B cell (primary cell): ENCODE results near the gene KDM4F. TPM values are rescaled to one million over a fixed set of nuclear protein-coding genes. Genes with fewer than 3 reads are reported as not detected.

Source experiments
- ATAC-seq: fragments of 200-7000 bp; cut with Tn5 transposase; one replicate; pipeline ENCODE4 v1.10.0; 2021; ENCODE audit warnings: low read depth, mild to moderate bottlenecking, moderate number of reproducible peaks, moderate library complexity
- CTCF ChIA-PET: fragments of 350-600 bp; sonication (Branson Sonifier 250); formaldehyde crosslinking; loops from one replicate; lab custom pipeline; 2021; ENCODE audit warnings: antibody characterized with exemption, inconsistent platforms; lab: Charles Lee
- POLR2A ChIA-PET: fragments of 350-600 bp; sonication (Branson Sonifier 250); formaldehyde crosslinking; loops from one replicate; lab custom pipeline; 2021; ENCODE audit warnings: antibody characterized with exemption; lab: Charles Lee
- DNase-seq: peaks from one replicate; pipeline ENCODE4 v3.0.0; 2013
- H2AFZ ChIP-seq: 2 replicates; pipeline ENCODE4 v1.6.1; 2012; ENCODE audit warnings: mild to moderate bottlenecking, low read depth, low read length; ENCODE audit not compliant: insufficient read depth, poor library complexity, severe bottlenecking
- H3K27ac ChIP-seq, 2 donors: 1 replicate in 1 of 2; 2 replicates in 1 of 2; pipeline ENCODE4 v1.5.1; 2012 to 2013; ENCODE audit warnings: low read length in 2 of 2, mild to moderate bottlenecking in 2 of 2, moderate library complexity in 1 of 2
- H3K27me3 ChIP-seq, 4 experiments: fragments of 200-600 bp in 1 of 4; sonication (generic) in 1 of 4; replicated peaks in 1 of 4; 1 replicate in 2 of 4; 2 replicates in 2 of 4; pipeline versions ENCODE4 v1.6.1 to v1.7.0; 2013 to 2016; ENCODE audit warnings: low read length in 3 of 4, mild to moderate bottlenecking in 2 of 4, mixed read lengths in 1 of 4, moderate library complexity in 1 of 4; ENCODE audit not compliant: insufficient read depth in 4 of 4, control insufficient read depth in 3 of 4; ENCODE audit errors: control extremely low read depth in 1 of 4
- H3K36me3 ChIP-seq, 2 experiments: replicated peaks in 1 of 2; 1 replicate in 1 of 2; 2 replicates in 1 of 2; pipeline versions ENCODE4 v1.6.1 to v1.7.1; 2013; ENCODE audit warnings: low read length in 1 of 2; ENCODE audit not compliant: insufficient read depth in 2 of 2, control insufficient read depth in 1 of 2; ENCODE audit errors: control extremely low read depth in 1 of 2, extremely low read depth in 1 of 2
- H3K4me1 ChIP-seq, 2 donors: fragments of 200-600 bp in 1 of 2; sonication (generic) in 1 of 2; 1 replicate in 1 of 2; 2 replicates in 1 of 2; pipeline versions ENCODE4 v1.5.1 to v1.6.1; 2013 to 2017; ENCODE audit warnings: low read length in 2 of 2; ENCODE audit not compliant: control insufficient read depth in 2 of 2, insufficient read depth in 2 of 2
- H3K4me2 ChIP-seq: replicated peaks from 2 replicates; pipeline ENCODE3; 2012; ENCODE audit warnings: mild to moderate bottlenecking, low read depth, low read length; ENCODE audit not compliant: poor library complexity, severe bottlenecking
- H3K4me3 ChIP-seq, 5 experiments: fragments of 200-600 bp in 1 of 5; sonication (generic) in 1 of 5; 1 replicate in 3 of 5; 2 replicates in 2 of 5; pipeline versions ENCODE4 v1.5.1 to v1.7.0; 2011 to 2016; ENCODE audit warnings: low read length in 4 of 5, mild to moderate bottlenecking in 4 of 5, low read depth in 2 of 5, control low read depth in 1 of 5, moderate library complexity in 1 of 5; ENCODE audit not compliant: insufficient read depth in 1 of 5; ENCODE audit errors: control extremely low read depth in 1 of 5, extremely low read depth in 1 of 5
- H3K79me2 ChIP-seq: fragments of 200-600 bp; sonication (generic); one replicate; pipeline ENCODE4 v1.6.0; 2016; ENCODE audit warnings: low read length; ENCODE audit not compliant: control insufficient read depth, insufficient read depth
- H3K9ac ChIP-seq: fragments of 200-600 bp; sonication (generic); 2 replicates; pipeline ENCODE4 v1.6.1; 2017; ENCODE audit warnings: mild to moderate bottlenecking, low read length, moderate library complexity
- H3K9me3 ChIP-seq, 3 donors: one replicate each; pipeline versions ENCODE4 v1.6.1 to v1.7.1; 2013; ENCODE audit warnings: low read length in 2 of 3; ENCODE audit not compliant: control insufficient read depth in 2 of 3, insufficient read depth in 1 of 3; ENCODE audit errors: control extremely low read depth in 1 of 3
- H4K20me1 ChIP-seq: 2 replicates; pipeline ENCODE4 v1.6.0; 2012; ENCODE audit warnings: mild to moderate bottlenecking, low read length; ENCODE audit not compliant: insufficient read depth, control insufficient read depth, poor library complexity, severe bottlenecking
- H3K27ac Mint-ChIP-seq: one replicate; pipeline ENCODE4 v1.8.0; 2021; ENCODE audit warnings: mixed read lengths
- H3K27me3 Mint-ChIP-seq: one replicate; pipeline ENCODE4 v1.8.0; 2021; ENCODE audit warnings: mixed read lengths
- H3K4me1 Mint-ChIP-seq: one replicate; pipeline ENCODE4 v1.8.0; 2021; ENCODE audit warnings: mixed read lengths
- H3K4me3 Mint-ChIP-seq: one replicate; pipeline ENCODE4 v1.8.0; 2021; ENCODE audit warnings: mixed read lengths
- H3K9me3 Mint-ChIP-seq: one replicate; pipeline ENCODE4 v1.8.0; 2022; ENCODE audit warnings: mixed read lengths; ENCODE audit not compliant: insufficient read depth
- CTCF ChIP-seq: fragments of 200-600 bp; IDR thresholded peaks from one replicate; pipeline ENCODE4 v1.8.0; 2022; ENCODE audit warnings: antibody characterized with exemption, mild to moderate bottlenecking
- EZH2 ChIP-seq: IDR thresholded peaks from 2 replicates; pipeline ENCODE4 v1.6.1; 2012; ENCODE audit warnings: borderline replicate concordance, low read depth, mild to moderate bottlenecking, moderate library complexity, low read length; ENCODE audit not compliant: insufficient read depth, poor library complexity, severe bottlenecking
- WGBS: methylation state at CpG from one replicate; pipeline ENCODE4 v1.1.5; 2013; ENCODE audit warnings: missing lambda C conversion rate; ENCODE audit not compliant: insufficient coverage; 5-methylcytosine and 5-hydroxymethylcytosine counted together
- intact Hi-C: fragments of 100-400 bp; cut with micrococcal nuclease; formaldehyde crosslinking; loops from one replicate; pipeline ENCODE4 v1.10.0; 2022
- polyA plus RNA-seq: library from polyadenylated mRNA; depleted of rRNA; stranded (reverse); fragments of >200 nt; gene quantifications from 2 replicates; pipeline ENCODE4 v1.2.3, GENCODE V29; 2012
- total RNA-seq, 2 donors: library from RNA; stranded (reverse); fragments of 120-200 nt in 1 of 2; gene quantifications; 1 replicate in 1 of 2; 2 replicates in 1 of 2; pipeline versions ENCODE4 v1.2.3 to v1.2.4, GENCODE V29; 2013 to 2022

KDM4F gene
- total and polyA plus RNA-seq, 2 donors (not counting 1 experiment from before 2014, with no cell fraction given), result not detected

- H3K4me3 ChIP-seq, result no peak overlapping the region
- H3K4me2 ChIP-seq, result no peak overlapping the region
- H3K27ac Mint-ChIP-seq, result no peak overlapping the region
- peaks cover 7% of the 10 kb centered on the region for H3K27me3 Mint-ChIP-seq
- H3K27ac ChIP-seq, result no peak overlapping the region
- no peak overlapping the region for H3K4me3 Mint-ChIP-seq
- no peak for TF ChIP-seq EZH2
- no peak for TF ChIP-seq CTCF
- WGBS, result 0% methylated on average over 1 of the region's 2 CpGs
- DNase-seq (peak; percentile 14), ATAC-seq (no peak)
- H3K9me3 Mint-ChIP-seq, result no peaks in the 10 kb centered on the region
- H2AFZ ChIP-seq, result no peak overlapping the region
- ChIA-PET POLR2A (no interaction called here), CTCF (interaction anchor here (1.0 to 3.3 kb wide), 3 partner anchors 12 to 1338 kb away, joined by 3 to 15 read pairs (median 3); partner anchors contain the start of gene SRSF8)
- intact Hi-C loops, result no loop called here
- peaks cover 13% of the 10 kb centered on the region for H3K4me1 Mint-ChIP-seq
- H4K20me1 ChIP-seq, result no peaks in the 10 kb centered on the region
- no peaks in the 10 kb centered on the region for H3K9me3 ChIP-seq
- H3K9ac ChIP-seq, result no peak overlapping the region
- no peaks in the 10 kb centered on the region for H3K79me2 ChIP-seq
- peaks cover 3 to 7% of the 10 kb centered on the region in 2 donors for H3K4me1 ChIP-seq
- H3K36me3 ChIP-seq, result no peaks in the 10 kb centered on the region
- H3K27me3 ChIP-seq, result no peaks in the 10 kb centered on the region
These were observed 6.2 kb downstream of the KDM4F start for GRCh38 chr11:95055283-95055897.

GRCh38 chr11:95057959-95058358, 8.7 kb downstream of the KDM4F start:
- H3K9ac ChIP-seq, result no peak overlapping the region
- ChIA-PET POLR2A (no interaction called here), CTCF (interaction anchor here (2.0 to 3.3 kb wide), 2 partner anchors 10 to 15 kb away, joined by 5 to 15 read pairs; partner anchors contain the start of gene SRSF8)
- H3K27ac ChIP-seq, result no peak overlapping the region
- no peaks in the 10 kb centered on the region for H3K9me3 ChIP-seq
- Mint-ChIP-seq H3K27ac (no peak overlapping the region), H3K27me3 (peaks cover 4% of the 10 kb centered on the region), H3K4me1 (peaks cover 13% of the 10 kb centered on the region), H3K9me3 (no peaks in the 10 kb centered on the region), H3K4me3 (no peak overlapping the region)
- ATAC-seq (no peak), DNase-seq (no peak)
- no peak overlapping the region for H2AFZ ChIP-seq
- no peaks in the 10 kb centered on the region for H3K27me3 ChIP-seq
- intact Hi-C loops, result no loop called here
- no peak overlapping the region for H3K4me3 ChIP-seq
- no peak overlapping the region for H3K4me2 ChIP-seq
- H3K4me1 ChIP-seq, result peaks cover 3 to 7% of the 10 kb centered on the region in 2 donors
- WGBS, result 98% methylated on average over 6 of the region's 8 CpGs
- TF ChIP-seq CTCF (no peak), EZH2 (no peak)
- no peaks in the 10 kb centered on the region for H3K79me2 ChIP-seq
- H3K36me3 ChIP-seq, result no peaks in the 10 kb centered on the region
- H4K20me1 ChIP-seq, result no peaks in the 10 kb centered on the region
